HFF-Myc (cell line): Measurements from ENCODE around the gene ZC3H4.

Source experiments
- DNase-seq: peaks from one replicate; pipeline ENCODE4 v3.0.0-alpha.2; 2011; ENCODE audit warnings: low read depth; ENCODE audit errors: extremely low read depth
- H3K4me3 ChIP-seq: replicated peaks from 2 replicates; pipeline ENCODE4 v1.5.1; 2011; ENCODE audit warnings: low read depth, mild to moderate bottlenecking, control low read depth, low read length
- TF ChIP-seq, protein P1 (sequence below): IDR thresholded peaks from 2 replicates; pipeline ENCODE4 v1.5.1; 2012; ENCODE audit warnings: mild to moderate bottlenecking, low read depth, low read length, control low read depth; ENCODE audit errors: missing control alignments

The ZC3H4 gene

DNA sequence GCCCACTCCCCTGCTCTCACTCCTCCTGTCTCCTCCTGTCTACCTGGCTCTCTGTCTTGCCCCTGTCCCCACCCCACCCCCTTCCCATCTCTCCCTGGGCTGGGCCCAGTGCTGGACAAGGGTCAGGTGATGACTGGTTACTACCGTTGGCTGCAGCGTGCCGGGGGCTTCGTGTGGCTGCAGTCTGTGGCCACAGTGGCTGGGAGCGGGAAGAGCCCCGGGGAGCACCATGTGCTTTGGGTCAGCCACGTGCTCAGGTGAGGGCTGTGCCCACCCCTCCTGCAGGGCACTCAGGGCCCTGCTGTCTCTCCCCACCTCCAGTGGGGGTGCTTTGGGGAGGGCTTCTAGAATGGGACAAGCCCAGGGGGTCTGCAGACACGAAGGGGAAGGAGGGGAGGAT is 72.7 kb downstream of the ZC3H4 start:
- TF ChIP-seq, protein P1, sequence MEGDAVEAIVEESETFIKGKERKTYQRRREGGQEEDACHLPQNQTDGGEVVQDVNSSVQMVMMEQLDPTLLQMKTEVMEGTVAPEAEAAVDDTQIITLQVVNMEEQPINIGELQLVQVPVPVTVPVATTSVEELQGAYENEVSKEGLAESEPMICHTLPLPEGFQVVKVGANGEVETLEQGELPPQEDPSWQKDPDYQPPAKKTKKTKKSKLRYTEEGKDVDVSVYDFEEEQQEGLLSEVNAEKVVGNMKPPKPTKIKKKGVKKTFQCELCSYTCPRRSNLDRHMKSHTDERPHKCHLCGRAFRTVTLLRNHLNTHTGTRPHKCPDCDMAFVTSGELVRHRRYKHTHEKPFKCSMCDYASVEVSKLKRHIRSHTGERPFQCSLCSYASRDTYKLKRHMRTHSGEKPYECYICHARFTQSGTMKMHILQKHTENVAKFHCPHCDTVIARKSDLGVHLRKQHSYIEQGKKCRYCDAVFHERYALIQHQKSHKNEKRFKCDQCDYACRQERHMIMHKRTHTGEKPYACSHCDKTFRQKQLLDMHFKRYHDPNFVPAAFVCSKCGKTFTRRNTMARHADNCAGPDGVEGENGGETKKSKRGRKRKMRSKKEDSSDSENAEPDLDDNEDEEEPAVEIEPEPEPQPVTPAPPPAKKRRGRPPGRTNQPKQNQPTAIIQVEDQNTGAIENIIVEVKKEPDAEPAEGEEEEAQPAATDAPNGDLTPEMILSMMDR: no peak
- H3K4me3 ChIP-seq: no peak overlapping the region
- DNase-seq: no peak

DNA sequence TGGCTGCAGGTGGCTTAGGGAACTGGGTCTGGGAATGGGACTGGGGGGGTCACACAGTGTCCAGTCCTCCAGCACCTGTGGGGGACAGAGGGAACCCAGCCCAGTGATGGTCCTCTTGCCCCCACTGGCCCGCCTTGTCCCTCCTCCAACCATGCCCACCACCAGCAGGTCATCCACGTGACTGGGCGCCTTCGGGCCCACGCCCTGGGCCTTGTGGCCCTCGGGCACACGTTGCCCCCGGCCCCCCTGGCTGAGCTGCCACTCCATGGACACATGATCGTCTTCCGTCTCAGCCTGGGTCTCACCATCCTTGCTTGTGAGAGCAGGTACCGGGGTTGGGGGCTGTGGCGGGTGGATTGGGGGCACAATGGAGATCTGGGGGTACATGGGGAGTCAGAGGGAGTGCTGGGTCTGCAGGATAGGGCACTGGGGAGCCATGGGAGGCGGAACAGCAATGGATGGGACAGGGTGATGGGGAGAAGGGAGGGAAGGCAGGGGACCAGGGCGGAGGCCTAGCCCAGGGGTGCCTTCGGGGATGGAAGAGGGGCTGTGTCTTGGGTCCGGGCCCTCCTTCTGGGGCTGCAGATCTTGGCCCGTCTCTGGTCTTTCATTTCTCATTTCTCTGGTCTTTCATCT is 74.2 kb downstream of the ZC3H4 start:
- no peak overlapping the region for H3K4me3 ChIP-seq
- TF ChIP-seq, protein P1: no peak
- DNase-seq: no peak

DNA sequence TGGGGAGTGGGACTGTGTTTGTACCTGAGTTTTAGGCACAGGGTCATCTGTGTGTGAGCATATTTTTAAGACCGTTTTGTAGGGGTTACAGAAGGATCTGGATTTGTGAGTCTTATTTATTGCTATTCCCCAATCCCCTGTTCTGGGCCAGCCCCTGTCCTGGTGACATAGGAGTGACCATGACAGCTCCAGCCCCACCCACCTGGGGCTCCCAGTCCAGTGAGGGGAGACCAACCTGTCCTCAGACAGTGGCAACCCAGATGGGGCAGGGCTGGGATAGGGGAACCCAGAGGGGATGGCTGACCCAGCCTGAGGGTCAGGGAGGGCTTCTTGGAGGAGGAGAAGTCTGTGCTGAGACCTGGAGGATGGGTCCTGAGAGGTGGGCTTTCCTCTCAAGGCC is 75.8 kb downstream of the ZC3H4 start:
- TF ChIP-seq, protein P1: no peak
- H3K4me3 ChIP-seq: no peak overlapping the region
- DNase-seq: no peak

DNA sequence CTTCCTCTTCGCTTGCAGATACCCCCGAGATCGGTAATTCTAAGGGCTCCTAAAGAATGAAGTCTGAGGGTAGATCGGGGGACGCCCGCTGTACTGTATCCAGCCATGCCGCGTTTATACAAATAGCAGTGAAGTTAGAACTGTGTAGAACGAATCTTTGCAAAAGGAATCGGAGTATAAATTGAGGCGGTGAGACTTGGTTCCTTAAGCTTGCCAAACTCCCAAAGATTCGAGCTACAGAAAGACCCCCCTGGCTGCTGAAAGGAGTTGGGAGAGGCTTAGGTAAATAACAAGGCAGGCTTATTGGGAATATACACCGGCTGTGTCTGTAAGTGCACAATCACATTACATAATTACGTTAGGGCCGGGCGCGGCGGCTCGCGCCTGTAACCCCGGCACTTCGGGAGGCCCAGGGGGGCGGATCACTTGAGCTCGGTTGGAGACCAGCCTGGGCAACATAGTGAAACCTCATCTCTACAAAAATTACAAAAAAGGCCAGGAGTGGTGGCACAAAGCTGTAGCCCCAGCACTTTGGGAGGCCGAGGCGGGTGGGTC is 77.4 kb downstream of the ZC3H4 start:
- DNase-seq: no peak
- TF ChIP-seq, protein P1: no peak

DNA sequence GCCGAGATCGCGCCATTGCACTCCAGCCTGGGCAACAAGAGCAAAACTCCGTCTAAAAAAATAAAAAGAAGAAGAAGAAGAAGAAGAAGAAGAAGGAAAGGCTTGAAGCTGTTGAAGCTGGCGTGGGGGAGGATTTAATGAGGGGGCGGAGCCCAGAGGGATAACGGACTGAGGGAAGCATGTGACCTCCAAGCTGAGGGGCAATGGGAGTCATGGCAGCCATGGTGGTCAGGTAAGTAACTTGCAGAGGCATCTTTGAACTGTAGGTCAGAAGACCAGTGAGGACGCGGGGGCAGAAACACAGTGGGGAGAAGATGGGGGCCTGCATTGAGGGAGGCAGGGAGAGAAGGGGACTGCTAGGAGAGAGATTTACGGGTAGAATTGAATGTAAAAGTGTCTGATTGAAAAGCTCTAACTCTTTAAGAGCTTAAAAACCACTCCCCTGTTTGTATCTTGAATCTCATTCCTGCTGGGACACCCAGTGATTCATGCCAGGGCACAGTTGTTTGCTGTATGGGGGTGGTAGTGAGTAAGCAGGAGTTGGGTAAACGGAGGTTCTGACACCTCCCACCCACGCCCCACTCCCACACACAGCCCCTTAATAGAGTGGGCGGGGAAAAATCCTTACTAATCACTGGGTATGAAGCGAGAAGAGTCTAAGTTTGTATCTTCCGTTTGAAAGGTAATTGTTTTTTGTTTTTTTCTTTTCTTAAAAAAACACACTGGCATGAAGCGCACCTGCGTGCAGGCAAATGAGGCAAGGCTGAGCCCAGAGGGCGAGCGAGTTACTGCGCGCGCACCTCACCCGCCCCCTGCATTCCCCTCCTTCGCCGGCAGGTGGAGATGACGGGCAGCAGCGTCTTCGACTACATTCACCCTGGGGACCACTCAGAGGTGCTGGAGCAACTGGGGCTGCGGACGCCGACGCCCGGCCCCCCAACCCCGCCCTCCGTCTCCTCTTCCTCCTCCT is 78.2 kb downstream of the ZC3H4 start:
- peak overlapping the region; percentile 35 for H3K4me3 ChIP-seq
- DNase-seq: peak; percentile 48
- TF ChIP-seq, protein P1: peak; percentile 91

More for the DNA sequence above, 77.4 kb downstream of the ZC3H4 start:
- H3K4me3 ChIP-seq: peak overlapping the region; percentile 35

DNA sequence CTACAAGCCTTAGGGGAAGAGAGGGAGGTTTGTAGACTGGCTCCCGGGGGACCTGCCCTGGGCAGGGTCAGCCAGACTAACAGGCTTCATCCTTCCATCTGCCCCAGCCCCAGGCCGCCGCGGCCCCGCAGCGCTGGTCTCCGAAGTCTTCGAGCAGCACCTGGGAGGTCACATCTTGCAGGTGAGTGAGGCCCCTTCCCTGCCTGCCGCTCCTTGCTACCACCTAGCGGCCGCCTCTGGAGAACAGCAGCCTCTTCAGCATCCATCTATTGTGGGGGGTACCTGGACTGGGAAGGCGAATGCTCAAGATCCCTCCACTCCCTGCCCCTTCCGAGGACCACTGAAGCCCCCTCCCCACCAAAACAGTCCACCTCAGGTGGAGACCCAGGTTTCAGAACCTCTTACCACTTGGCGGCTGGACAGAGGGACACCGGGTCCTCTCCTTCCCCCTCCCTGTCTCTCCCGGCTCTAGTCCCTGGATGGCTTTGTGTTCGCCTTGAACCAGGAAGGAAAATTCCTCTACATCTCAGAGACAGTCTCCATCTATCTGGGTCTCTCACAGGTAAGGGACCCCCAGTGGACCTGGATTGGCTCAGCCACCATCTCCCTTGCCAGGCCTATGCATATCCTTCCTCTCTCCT is 81.3 kb downstream of the ZC3H4 start:
- TF ChIP-seq, protein P1: peak; percentile 87
- DNase-seq: no peak
- no peak overlapping the region for H3K4me3 ChIP-seq
